Heart left ventricle (tissue), 16 donors: ENCODE measurements around the gene ITGA5. TPM values are rescaled to one million over a fixed set of nuclear protein-coding genes. Genes with fewer than 3 reads are reported as not detected.

ENCODE experiments used
- ATAC-seq, 4 donors: fragments of 200-7000 bp; cut with Tn5 transposase; one replicate each; pipeline ENCODE4 v1.9.1; 2020 to 2022; ENCODE audit warnings: moderate library complexity in 4 of 4, mild to moderate bottlenecking in 3 of 4, moderate number of reproducible peaks in 1 of 4
- DNase-seq, 5 donors: peaks; one replicate each; pipeline ENCODE4 v3.0.0-alpha.2; 2020
- H3K27ac ChIP-seq, 12 donors: fragments of 200-600 bp; sonication (generic) in 4 of 12; one replicate each; pipeline versions ENCODE4 v1.5.0 to v1.8.0; 2016 to 2022; ENCODE audit warnings: mild to moderate bottlenecking in 2 of 12
- H3K27me3 ChIP-seq, 9 donors: fragments of 200-600 bp; sonication (generic) in 2 of 9; one replicate each; pipeline versions ENCODE4 v1.5.1 to v1.8.0; 2016 to 2022; ENCODE audit warnings: mild to moderate bottlenecking in 3 of 9
- H3K36me3 ChIP-seq, 9 donors: fragments of 200-600 bp; sonication (generic) in 2 of 9; one replicate each; pipeline versions ENCODE4 v1.5.0 to v1.8.0; 2018 to 2022; ENCODE audit warnings: mild to moderate bottlenecking in 2 of 9
- H3K4me1 ChIP-seq, 12 donors: fragments of 200-600 bp; sonication (generic) in 4 of 12; one replicate each; pipeline versions ENCODE4 v1.5.0 to v1.8.0; 2016 to 2022; ENCODE audit warnings: mild to moderate bottlenecking in 3 of 12
- H3K4me3 ChIP-seq, 12 donors: fragments of 200-600 bp; sonication (generic) in 4 of 12; one replicate each; pipeline versions ENCODE4 v1.5.0 to v1.8.0; 2017 to 2022; ENCODE audit warnings: mild to moderate bottlenecking in 9 of 12, moderate library complexity in 4 of 12
- H3K9me3 ChIP-seq, 12 donors: fragments of 200-600 bp; sonication (generic) in 4 of 12; one replicate each; pipeline versions ENCODE4 v1.5.0 to v1.8.0; 2016 to 2022; ENCODE audit warnings: mild to moderate bottlenecking in 1 of 12
- POLR2A ChIP-seq, 2 donors: fragments of 450-650 bp; IDR thresholded peaks; one replicate each; pipeline ENCODE4 v1.6.1; 2017; ENCODE audit warnings: antibody characterized with exemption in 2 of 2, mild to moderate bottlenecking in 2 of 2, moderate library complexity in 2 of 2
- WGBS, 4 donors: extraction: QIAGEN DNeasy Blood & Tissue Kit in 2 of 4; methylation state at CpG; one replicate each; pipeline versions ENCODE4 v1.1.5 to v1.1.7; 2013 to 2018; 5-methylcytosine and 5-hydroxymethylcytosine counted together
- intact Hi-C, 10 donors: fragments of 100-400 bp; cut with DNase I; formaldehyde crosslinking; loops; one replicate each; pipeline versions ENCODE4 v1.11.1 to v1.14.2; 2022
- polyA plus RNA-seq, 2 donors: library from polyadenylated mRNA; stranded (reverse); fragments of 200-250 nt; gene quantifications; one replicate each; pipeline ENCODE4 v1.2.3, GENCODE V29; 2013
- total RNA-seq, 9 donors: library from RNA; depleted of rRNA in 2 of 9; stranded (reverse); fragments of >200 nt in 2 of 9; fragmentation: NEBNext Ultra II Directional in 3 of 9; extraction: Animal tissue kit (Norgen Biotek cat#: 25700) in 3 of 9; gene quantifications; one replicate each; pipeline versions ENCODE4 v1.1.0 to v1.2.4, GENCODE V29; 2016 to 2023
- TF ChIP-seq, protein P1 (sequence below), 12 donors: fragments of 200-600 bp; sonication (generic) in 4 of 12; IDR thresholded peaks; one replicate each; pipeline versions ENCODE4 v1.5.0 to v1.8.0; 2018 to 2022; ENCODE audit warnings: antibody characterized with exemption in 12 of 12, mild to moderate bottlenecking in 5 of 12
- donor health status: ischemic (EF 13 %, LVEDD 7.1; RV severe dilation, severe dysfunction).
- donor health status: healthy with polysubstance abuse.
- donor health status: DM: no; HTN: yes; CAD: no.
- donor health status: DM: no; HTN: no; CAD: no.
- donor health status: ischemic (EF 25% LVEDD 6.9; RV normal size, moderate dysfunction).
- donor health status: ischemic (EF 25% LVEDD 5.7; RV mildly dilated, moderate dysfunction).
- donor health status: healthy.
- donor health status: DM: yes; HTN: yes; CAD: no.
- donor health status: ischemic (EF 35%, LVEDD 5.7; RV mildly dilated, moderate dysfunction).
- donor health status: nonischemic (EF 11% LVEDD 7.7; RV severe dilation, severe dysfunction).
- donor health status: DM: yes; HTN: yes; CAD: no.
- donor health status: PGD.
- donor health status: ischemic (EF 29% LVEDD 5.4; RV normal size, mild dysfunction).
- donor health status: nonischemic (EF 23%, LVEDD 6.1; RV moderate dilation, normal function).

The ITGA5 gene
- total and polyA plus RNA-seq, 11 donors, result 33.2 to 301 (median 55.0) TPM

DNA sequence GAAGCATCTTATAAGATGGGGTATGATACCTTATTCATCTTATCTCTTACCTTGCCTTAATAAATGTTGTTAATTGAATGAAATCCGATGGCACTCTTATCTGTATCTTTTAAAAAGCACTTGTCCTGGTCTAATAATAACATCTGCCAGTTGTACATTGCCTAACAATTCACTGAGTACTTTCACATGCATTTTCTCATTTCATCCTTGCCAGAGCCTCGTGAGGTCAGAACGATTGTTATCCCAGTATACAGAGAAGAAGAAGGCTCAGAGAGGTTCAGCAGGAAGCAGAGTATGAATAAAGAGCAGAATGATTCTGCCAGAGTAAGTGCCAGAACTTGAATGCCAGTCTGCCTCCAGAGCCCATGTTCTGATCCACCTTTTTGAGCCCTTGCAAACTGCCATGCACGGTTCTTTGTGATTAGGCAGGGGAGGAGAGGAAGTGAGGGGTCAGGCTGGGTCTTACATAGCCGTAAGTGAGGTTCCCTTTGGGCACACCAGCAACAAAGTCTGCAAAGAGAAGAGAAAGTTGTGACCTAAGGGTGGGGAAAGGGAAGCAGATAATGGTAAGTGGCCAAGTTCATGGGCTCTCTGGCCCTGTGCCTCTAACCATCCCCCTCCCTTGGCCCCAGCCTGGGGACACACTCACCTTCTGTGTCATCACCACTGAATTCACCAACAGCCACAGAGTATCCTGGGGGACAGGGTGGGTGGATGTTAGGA is 11.7 kb downstream of the ITGA5 start:
- H3K4me1 ChIP-seq, result peaks cover 6 to 66% (median 39%) of the 10 kb centered on the region in 12 donors
- H3K9me3 ChIP-seq, result no peaks in the 10 kb centered on the region
- H3K27ac ChIP-seq, result peak overlapping the region in 10 of 12 donors; percentile 9 to 97 (median 45)
- intact Hi-C loops, result no loop called here
- DNase-seq, result no peak
- ATAC-seq, result peak in 3 of 4 donors; percentile 7 to 23 (median 15)
- H3K27me3 ChIP-seq, result no peaks in the 10 kb centered on the region
- TF ChIP-seq, protein P1, sequence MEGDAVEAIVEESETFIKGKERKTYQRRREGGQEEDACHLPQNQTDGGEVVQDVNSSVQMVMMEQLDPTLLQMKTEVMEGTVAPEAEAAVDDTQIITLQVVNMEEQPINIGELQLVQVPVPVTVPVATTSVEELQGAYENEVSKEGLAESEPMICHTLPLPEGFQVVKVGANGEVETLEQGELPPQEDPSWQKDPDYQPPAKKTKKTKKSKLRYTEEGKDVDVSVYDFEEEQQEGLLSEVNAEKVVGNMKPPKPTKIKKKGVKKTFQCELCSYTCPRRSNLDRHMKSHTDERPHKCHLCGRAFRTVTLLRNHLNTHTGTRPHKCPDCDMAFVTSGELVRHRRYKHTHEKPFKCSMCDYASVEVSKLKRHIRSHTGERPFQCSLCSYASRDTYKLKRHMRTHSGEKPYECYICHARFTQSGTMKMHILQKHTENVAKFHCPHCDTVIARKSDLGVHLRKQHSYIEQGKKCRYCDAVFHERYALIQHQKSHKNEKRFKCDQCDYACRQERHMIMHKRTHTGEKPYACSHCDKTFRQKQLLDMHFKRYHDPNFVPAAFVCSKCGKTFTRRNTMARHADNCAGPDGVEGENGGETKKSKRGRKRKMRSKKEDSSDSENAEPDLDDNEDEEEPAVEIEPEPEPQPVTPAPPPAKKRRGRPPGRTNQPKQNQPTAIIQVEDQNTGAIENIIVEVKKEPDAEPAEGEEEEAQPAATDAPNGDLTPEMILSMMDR (IDR thresholded peaks at IDR 0.05), result no peak
- no peak for TF ChIP-seq POLR2A (IDR thresholded peaks at IDR 0.05)
- 25 to 34% (median 28%) methylated on average over 5 of the region's 5 CpGs for WGBS, 4 donors
- H3K4me3 ChIP-seq, result no peak overlapping the region
- peaks cover 8 to 98% (median 91%) of the 10 kb centered on the region in 9 donors for H3K36me3 ChIP-seq

- peak overlapping the region in 1 of 12 donors; percentile 97 for H3K27ac ChIP-seq
- intact Hi-C loops, result loop anchor here in 1 of 10 donors (2.0 kb wide), 1 partner anchor 27 kb away; no protein-coding TSS in a partner anchor
- ATAC-seq (no peak), DNase-seq (peak in 1 of 5 donors; percentile 20)
- TF ChIP-seq POLR2A (IDR thresholded peaks at IDR 0.05), result no peak
- TF ChIP-seq, protein P1 (IDR thresholded peaks at IDR 0.05), result no peak
- peaks cover 0 to 49% (median 24%) of the 10 kb centered on the region in 12 donors for H3K4me1 ChIP-seq
- H3K4me3 ChIP-seq, result no peak overlapping the region
- H3K27me3 ChIP-seq, result no peaks in the 10 kb centered on the region
- no peaks in the 10 kb centered on the region for H3K9me3 ChIP-seq
- peaks cover 8 to 100% (median 96%) of the 10 kb centered on the region in 9 donors for H3K36me3 ChIP-seq
- WGBS, 4 donors, result 97% methylated on average over 7 of the region's 7 CpGs
These were observed 13.5 kb downstream of the ITGA5 start for GRCh38 chr12:54405573-54405972.

DNA sequence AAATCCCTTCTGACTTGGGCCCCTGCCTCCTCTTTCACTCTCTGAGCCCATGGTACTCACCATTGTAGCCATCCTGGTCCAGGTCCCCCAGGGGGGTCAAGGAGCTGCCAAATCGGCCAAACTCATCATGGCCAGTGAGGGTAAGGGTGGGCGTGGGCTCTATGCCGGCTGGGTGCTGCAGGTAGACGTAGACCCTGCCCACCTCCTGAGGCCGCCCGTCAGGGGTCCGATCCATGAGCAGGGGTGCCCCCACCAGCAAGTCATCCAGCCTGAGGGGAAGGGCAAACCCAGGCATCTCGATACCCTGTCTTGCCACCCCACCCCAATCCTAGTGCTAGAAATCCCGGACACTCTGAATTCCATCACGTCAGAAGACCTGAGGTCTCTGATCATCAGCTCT is 14.0 kb downstream of the ITGA5 start:
- intact Hi-C loops, result loop anchor here in 1 of 10 donors (2.0 kb wide), 1 partner anchor 28 kb away; no protein-coding TSS in a partner anchor
- Histone ChIP-seq H3K27me3 (no peaks in the 10 kb centered on the region), H3K27ac (peak overlapping the region in 2 of 12 donors; percentile 32 to 97), H3K4me1 (peaks cover 0 to 44% (median 23%) of the 10 kb centered on the region in 12 donors), H3K9me3 (no peaks in the 10 kb centered on the region), H3K4me3 (no peak overlapping the region), H3K36me3 (peaks cover 8 to 100% (median 98%) of the 10 kb centered on the region in 9 donors)
- peak in 1 of 5 donors; percentile 27 for DNase-seq
- no peak for TF ChIP-seq POLR2A (IDR thresholded peaks at IDR 0.05)
- TF ChIP-seq, protein P1 (IDR thresholded peaks at IDR 0.05), result no peak
- no peak for ATAC-seq
- WGBS, 4 donors, result 72 to 95% (median 94%) methylated on average over 7 to 10 of the region's 10 CpGs
